GM10266 (cell line): ENCODE data around the gene ATG101.

Source experiments
- DNase-seq: peaks from one replicate; pipeline ENCODE4 v3.0.0; 2012; ENCODE audit errors: extremely low spot score
- TF ChIP-seq, protein P1 (sequence below): IDR thresholded peaks from 2 replicates; pipeline ENCODE4 v1.5.1; 2012; ENCODE audit warnings: mild to moderate bottlenecking, low read depth; ENCODE audit not compliant: control insufficient read depth, insufficient read depth; ENCODE audit errors: missing control alignments

Gene ATG101

GRCh38 chr12:52050116-52050757 is 19.5 kb upstream of the ATG101 start:
- TF ChIP-seq, protein P1, sequence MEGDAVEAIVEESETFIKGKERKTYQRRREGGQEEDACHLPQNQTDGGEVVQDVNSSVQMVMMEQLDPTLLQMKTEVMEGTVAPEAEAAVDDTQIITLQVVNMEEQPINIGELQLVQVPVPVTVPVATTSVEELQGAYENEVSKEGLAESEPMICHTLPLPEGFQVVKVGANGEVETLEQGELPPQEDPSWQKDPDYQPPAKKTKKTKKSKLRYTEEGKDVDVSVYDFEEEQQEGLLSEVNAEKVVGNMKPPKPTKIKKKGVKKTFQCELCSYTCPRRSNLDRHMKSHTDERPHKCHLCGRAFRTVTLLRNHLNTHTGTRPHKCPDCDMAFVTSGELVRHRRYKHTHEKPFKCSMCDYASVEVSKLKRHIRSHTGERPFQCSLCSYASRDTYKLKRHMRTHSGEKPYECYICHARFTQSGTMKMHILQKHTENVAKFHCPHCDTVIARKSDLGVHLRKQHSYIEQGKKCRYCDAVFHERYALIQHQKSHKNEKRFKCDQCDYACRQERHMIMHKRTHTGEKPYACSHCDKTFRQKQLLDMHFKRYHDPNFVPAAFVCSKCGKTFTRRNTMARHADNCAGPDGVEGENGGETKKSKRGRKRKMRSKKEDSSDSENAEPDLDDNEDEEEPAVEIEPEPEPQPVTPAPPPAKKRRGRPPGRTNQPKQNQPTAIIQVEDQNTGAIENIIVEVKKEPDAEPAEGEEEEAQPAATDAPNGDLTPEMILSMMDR = no peak
- DNase-seq = no peak

GRCh38 chr12:52050758-52051541 is 18.8 kb upstream of the ATG101 start, which contains the start of gene NR4A1:
Gene NR4A1 (plus strand): TSS chr12:52051442. CDS start chr12:52054329, 2,887 bp downstream.
- DNase-seq = peak; percentile 98
- TF ChIP-seq, protein P1 = peak; percentile 12

- TF ChIP-seq, protein P1 = no peak
- no peak for DNase-seq
Observed at GRCh38 chr12:52052468-52053186, 17.2 kb upstream of the ATG101 start.

DNA sequence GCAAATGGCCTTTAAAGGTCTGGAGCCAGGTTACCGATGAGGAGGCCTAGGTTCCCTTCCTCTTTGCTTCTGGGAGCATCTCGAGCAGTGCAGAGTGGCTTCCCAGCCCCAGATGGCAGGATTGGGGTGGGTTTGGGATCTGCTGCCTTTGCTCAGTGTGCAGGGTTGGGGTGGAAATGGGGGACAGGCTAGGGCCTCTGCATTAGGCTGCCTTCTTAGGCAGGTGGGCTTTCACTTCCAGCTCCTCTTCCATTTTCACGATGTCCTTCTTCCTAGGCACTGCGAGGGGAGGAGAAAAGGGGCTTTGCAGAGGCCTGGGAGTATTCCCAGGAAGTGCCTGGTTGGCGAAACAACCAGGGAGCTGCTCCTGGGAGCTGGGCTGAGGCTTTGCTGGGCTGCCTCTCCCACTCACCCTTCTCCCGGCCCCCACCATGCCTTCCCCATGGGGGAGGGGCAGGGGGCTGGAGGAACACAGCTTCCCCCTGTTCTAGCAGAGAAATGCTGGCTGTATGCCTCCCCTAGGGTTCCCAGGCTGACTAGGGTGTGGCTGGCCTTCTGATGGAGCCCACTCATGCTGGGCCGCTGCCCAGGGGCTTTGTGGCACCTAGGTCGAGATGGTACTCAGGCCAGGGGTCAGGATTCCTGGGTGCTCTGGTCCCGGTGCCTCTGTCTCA is 16.1 kb upstream of the ATG101 start:
- DNase-seq = no peak
- TF ChIP-seq, protein P1 = no peak

DNA sequence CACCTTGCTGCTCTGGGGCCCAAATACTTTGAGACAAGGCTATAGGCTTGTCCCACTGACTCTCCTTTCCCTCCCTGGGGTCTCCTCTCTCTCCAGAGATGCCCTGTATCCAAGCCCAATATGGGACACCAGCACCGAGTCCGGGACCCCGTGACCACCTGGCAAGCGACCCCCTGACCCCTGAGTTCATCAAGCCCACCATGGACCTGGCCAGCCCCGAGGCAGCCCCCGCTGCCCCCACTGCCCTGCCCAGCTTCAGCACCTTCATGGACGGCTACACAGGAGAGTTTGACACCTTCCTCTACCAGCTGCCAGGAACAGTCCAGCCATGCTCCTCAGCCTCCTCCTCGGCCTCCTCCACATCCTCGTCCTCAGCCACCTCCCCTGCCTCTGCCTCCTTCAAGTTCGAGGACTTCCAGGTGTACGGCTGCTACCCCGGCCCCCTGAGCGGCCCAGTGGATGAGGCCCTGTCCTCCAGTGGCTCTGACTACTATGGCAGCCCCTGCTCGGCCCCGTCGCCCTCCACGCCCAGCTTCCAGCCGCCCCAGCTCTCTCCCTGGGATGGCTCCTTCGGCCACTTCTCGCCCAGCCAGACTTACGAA is 15.4 kb upstream of the ATG101 start:
- DNase-seq = no peak
- TF ChIP-seq, protein P1 = no peak

GRCh38 chr12:52054833-52055730 is 14.7 kb upstream of the ATG101 start:
- TF ChIP-seq, protein P1 = no peak
- no peak for DNase-seq
